HTR-8/SVneo (cell line): ENCODE measurements around the gene ARPC1B.
"Not testable (repeated sequence)": the region's sequence is repeated elsewhere in the genome, so short reads cannot be mapped to it uniquely, and the experiment has no call there.

Experiments
- DNase-seq: peaks from one replicate; pipeline ENCODE4 v3.0.0; 2011; ENCODE audit warnings: low spot score, mixed read lengths; ENCODE audit not compliant: insufficient read length
- FAIRE-seq: peaks from 2 replicates; lab custom pipeline; 2011; peaks lifted over from hg19 to GRCh38; lab: Jason Lieb, UNC

The ARPC1B gene

DNA sequence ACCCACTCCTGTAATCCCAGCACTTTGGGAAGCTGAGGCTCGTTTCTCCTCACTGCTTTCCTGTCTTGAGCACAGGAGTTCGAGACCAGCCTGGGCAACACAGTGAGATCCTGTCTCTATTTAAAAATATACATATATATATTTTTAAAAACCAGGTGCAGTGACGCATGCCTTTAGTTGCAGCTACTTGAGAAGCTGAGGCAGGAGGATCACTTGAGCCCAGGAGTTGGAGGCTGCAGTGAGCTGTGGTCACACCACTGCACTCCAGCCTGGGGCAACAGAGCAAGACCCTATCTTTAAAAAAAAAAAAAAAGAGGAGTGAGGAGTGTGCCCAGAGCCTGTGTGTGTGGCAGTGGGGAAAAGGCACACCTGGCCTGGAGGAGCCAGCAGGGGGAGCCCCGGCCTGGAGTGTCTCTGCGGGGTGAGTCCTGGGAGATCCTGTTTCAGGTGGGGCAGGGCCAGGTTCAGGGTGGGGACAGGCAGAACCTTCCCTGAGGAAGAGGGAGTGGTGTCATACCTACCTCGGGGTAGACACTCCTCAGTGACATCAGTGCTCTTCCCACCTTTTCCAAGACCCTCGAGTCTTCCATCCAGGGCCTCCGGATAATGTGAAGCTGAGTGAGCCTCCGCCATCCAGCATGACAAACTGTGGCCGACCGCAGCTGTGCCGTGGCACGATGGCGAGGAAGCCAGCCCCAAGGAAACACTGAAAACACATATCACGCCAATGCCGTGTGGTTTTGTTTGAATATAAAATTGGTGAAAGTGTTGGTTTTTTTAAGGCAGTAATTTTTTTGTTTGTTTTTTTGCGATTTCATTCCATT is 9.0 kb upstream of the ARPC1B start:
- DNase-seq = no peak
- no peak for FAIRE-seq

DNA sequence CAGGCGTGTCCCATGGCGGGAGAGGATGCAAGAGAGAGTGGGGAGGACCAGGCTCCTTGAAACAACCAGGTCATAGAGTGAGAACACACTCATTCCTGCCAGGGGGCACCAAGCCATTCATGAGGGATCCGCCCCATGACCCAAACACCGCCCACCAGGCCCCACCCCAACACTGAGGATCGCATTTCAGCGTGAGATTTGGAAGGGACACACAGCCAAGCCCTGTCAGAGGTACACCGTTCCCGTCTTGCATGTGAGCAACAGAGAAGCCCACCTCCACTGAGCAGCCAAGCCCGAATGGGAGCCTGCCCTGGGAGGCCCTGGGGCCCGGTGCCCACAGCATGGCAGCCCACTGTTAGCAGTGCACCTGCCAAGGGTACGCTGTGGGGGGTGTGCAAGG is 7.9 kb upstream of the ARPC1B start:
- DNase-seq = no peak
- no peak for FAIRE-seq

DNA sequence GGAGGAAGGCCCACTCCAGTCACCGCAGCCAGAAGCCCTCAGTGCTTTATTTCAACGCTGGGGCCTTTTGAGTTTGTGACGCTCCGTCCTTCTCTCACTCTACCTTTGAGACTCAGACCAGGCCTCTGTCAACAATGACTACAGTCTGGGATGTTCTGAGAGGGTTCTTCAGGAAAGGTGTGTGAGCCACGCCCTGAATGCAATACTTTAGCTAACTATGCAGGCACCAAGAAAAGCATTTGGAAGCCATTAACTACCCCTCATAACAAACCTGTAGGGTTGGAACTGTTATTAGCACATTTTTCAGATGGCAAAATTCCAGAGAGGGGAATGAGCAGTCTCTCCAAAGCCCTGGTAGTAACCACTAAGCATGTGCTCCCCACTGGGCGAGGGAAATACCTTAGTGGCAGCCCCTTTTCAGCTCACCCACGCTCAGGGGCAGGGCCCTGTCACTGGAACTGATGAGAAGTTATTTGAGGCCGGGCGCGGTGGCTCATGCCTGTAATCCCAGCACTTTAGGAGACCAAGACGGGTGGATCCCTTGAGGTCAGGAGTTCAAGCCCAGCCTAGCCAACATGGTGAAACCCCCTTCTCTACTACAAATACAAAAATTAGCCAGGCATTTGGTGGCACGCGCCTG is 5.7 kb upstream of the ARPC1B start:
- FAIRE-seq (no peak), DNase-seq (no peak)

DNA sequence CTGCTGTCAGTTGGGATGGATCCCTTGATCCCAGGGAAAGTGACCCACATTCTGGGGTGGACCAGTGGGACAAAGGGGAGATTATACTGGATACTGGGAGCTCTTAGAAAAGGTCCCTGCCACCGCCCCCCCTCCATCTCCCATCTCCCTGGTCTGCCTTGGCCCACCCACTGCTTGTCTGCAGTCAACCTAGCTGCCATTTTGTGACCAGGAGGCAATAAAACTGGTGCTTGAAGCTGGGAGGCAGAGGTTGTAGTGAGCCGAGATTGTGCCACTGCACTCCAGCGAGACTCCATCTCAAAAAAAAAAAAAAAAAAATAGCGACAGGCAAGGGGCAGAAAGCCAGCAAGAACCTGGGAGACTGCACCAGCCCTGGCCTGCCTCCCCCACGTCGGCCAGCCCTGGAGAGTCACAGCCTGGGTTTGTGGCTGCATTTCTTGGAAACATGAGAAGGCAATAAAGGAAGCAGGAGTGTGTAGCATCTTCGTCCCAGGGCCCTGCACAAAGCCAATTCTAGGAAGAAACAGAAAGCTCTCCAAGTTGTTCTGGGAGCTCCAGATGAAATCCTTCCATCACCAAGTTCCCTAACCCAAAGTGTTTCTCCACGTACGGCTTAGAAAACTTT is 4.7 kb upstream of the ARPC1B start:
- DNase-seq = no peak
- FAIRE-seq = no peak

DNA sequence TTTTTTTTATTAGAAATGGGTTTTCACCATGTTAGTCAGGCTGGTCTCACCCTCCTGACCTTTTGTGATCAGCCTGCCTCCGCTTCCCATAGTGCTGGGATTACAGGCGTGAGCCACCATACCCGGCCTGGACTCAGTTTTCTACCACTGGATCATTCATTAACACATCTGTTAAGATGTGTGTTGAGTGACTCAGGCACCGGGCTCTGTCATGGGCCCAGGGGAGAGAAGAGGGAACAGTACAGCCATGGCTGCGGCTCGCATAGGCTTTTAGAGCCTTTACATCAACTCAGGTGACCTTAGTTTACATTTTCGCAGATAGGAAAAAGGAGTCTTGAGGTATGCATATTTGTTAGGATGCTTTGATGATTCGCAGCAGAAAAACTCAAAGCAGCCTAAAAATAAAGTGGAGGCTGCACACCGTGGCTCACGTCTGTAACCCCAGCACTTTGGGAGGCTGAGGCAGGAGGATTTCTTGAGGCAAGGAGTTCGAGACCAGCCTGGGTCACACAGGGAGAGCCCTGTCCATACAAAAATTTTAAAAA is 3.1 kb upstream of the ARPC1B start:
- DNase-seq (no peak), FAIRE-seq (no peak)

GRCh38 chr7:99372275-99373090 is 2.0 kb upstream of the ARPC1B start:
- FAIRE-seq = no peak
- DNase-seq = no peak

- FAIRE-seq = no peak
- DNase-seq = no peak
Observed at GRCh38 chr7:99373091-99374066, 1.2 kb upstream of the ARPC1B start.

DNA sequence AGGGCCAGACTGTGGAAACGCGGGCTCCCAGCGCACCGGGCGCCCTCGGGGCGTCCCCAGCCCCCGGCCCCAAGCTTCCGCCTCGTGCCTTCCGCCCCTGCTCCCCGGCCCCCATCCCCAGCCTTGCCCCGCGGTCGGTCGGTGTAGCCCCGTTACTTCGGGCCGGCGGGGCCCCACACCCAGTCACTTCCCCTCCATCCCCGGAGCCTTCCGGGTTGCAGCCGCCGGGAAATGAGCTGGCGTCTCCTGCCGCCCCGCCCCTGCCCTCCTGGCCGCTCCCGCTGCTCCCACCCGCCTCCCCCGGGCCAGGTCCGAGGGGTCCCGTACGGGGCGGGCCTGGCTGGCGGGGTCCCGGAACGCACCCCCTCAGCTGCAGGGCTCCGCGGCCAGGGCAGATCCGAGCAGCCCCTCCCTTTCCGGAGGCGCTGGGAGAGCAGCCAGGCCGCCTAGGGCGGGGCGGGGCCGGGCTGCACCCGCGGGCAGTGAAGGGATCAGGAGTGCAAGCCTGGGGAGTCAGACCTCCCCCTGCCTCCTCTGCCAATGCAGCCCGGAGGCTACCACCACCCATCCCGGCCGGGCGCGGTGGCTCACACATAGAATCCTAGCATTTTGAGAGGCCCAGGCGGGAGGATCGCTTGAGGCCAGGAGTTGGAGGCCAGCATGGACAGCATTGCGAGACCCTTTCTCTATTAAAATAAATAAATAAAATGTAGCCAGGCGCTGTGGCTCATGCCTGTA is 709 bp downstream of the ARPC1B start:
- DNase-seq = peak; percentile 62
- no peak for FAIRE-seq

GRCh38 chr7:99379043-99379577 is 4.6 kb downstream of the ARPC1B start:
- DNase-seq = no peak
- no peak for FAIRE-seq

DNA sequence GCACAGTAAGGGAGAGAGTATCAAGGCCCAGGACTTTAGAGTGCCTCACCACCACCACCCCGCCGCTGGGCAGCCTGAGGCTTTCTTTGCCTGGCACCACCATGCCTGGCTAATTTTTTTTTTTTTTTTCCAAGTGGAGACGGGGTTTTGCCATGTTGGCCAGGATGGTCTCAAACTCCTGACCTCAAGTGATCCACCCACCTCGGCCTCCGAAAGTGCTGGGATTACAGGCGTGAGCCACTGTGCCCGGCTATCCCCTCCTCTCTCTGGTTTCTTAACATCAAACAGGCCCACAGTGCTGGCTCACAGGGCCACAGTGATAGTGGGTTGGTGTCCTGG is 5.1 kb downstream of the ARPC1B start:
- not testable (repeated sequence) for DNase-seq, FAIRE-seq

- DNase-seq (no peak), FAIRE-seq (no peak)
Observed at GRCh38 chr7:99380032-99380822, 5.7 kb downstream of the ARPC1B start.

DNA sequence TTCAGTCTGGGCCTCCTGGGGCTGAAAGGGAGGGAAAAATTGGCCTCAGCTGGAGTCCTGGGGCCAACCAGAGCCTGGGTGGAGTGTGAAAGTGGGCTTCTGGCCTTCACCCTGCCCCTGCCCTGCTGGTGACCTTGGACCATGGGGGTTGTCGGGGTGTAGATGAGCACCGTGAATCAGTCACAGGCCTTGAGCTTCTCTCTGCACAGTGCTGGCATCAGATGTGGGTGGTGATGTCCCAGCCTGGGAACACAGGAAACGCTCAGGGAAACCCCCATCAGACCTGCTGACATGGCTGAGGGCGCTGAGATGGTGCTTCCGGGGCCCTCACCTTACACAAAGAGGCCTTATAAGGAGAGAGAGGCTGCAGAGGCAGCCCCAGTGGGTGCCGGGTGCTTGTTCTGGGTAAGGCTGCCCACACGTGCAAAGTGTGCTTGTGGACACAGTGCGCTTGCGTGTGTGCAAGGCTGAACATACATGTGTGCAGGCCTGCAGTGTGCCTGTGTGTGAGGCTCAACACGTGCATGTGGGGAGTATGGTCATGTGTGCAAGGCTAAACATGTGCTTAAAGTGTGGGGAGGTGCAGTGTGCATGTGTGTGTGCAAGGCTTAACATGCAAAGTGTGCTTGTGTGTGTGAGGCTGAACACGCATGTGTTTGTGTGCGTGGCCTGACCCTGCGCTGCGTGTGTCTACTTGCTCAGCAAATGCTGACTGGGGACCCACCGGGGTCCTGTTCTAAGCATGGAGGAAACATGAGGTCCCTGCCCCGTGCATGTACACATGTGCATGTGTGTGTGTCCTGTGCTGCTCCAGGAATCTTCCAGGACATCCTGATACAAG is 6.5 kb downstream of the ARPC1B start:
- no peak for FAIRE-seq
- no peak for DNase-seq

DNA sequence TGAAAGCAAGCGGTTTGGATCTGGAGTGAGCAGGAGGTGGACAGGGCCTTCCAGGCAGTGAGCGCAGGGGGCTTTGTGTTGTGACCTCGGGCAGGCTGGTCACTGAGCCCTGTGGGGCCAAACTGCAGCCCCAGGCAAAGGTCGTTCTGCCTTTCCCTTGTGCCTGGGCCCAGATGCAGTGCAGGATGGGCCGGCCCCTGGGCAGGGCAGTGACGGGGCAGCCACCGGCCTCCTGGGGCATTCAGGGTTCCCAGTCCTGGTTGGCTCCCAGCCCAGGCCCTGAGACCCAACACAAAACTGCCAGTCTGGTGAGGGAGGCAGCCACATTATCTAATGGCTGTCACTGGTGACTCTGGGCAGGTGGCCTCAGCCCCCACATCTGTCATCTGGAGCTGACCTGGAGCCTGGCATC is 7.1 kb downstream of the ARPC1B start:
- no peak for FAIRE-seq
- no peak for DNase-seq

DNA sequence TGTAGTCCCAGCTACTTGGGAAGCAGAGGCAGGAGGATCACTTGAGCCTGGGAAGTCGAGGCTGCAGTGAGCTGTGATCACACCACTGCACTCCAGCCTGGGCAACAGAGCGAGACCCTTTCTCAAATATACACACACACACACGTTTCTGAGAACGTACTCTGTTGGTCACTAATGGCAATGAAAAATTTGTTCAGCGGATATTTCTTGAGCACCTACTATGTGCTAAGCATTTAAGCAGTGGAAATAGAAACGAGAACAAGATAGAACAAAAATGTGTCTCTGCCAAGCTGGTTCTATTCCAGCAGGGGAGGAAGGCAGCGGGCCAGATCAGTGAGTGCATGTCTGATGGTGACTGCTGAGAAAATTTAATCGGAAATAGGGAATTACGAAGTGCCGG is 8.7 kb downstream of the ARPC1B start:
- DNase-seq (no peak), FAIRE-seq (no peak)

DNA sequence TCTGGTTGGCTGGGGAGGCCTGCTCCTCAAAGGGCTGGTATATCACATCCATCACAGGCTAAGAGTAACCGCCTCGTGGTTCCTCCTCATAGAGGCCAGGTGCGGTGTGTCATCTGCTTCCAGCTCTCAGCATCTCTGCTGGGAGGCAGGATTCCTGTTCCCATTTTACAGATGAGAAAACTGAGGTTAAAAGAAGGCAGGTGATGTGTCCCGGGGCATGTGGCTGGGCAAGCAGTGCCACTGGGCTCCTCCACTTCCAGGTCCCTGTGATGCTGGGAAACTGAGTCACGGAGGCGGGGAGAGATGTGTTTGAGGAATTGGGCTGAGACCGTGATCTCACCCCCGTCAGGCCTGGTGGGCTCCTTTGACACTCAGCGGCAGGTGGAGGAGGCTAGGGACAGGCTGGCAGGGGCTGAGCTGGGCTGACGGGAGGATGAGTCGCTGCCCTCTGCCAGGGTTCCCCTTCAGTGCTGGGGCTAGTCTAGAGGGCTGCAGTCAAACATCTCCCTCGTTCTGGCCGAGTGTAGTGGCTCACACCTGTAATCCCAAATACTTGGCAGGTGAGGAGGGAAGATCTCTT is 9.4 kb downstream of the ARPC1B start:
- no peak for DNase-seq
- FAIRE-seq = no peak

DNA sequence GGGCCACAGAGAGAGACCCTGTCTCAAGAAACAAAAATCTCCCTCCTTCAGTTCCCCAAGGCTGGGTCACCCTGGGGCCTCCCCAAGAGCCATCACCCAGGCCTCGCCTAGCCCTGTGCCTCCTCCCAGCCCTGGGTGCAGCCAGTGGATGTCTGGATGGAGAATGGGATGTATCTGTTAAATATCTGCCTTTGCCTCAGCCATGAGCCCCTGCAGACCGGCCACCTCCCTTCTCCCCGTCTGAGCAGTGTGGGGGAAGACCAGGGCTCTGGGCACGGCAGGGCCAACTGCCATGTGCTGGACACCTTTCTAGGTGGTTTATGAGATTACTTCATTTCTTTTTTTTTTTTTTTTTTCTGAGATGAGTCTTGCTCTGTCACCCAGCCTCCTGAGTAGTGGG is 10.0 kb downstream of the ARPC1B start:
- FAIRE-seq = no peak

More for the DNA sequence above, 10.0 kb downstream of the ARPC1B start:
- DNase-seq = no peak
